Stimulated activated CD4-positive, alpha-beta T cell treated with anti-CD3 and anti-CD28 coated beads, Interleukin-2, amount 100 ng/mL, for 4 hours (primary cell): Measurements from ENCODE around the gene RNF19B.
"Not testable (repeated sequence)": the region's sequence is repeated elsewhere in the genome, so short reads cannot be mapped to it uniquely, and the experiment has no call there.

ENCODE experiments used
- DNase-seq: peaks from one replicate; pipeline ENCODE4 v3.0.0-alpha.2; 2020; ENCODE audit warnings: low read depth

Gene RNF19B

DNA sequence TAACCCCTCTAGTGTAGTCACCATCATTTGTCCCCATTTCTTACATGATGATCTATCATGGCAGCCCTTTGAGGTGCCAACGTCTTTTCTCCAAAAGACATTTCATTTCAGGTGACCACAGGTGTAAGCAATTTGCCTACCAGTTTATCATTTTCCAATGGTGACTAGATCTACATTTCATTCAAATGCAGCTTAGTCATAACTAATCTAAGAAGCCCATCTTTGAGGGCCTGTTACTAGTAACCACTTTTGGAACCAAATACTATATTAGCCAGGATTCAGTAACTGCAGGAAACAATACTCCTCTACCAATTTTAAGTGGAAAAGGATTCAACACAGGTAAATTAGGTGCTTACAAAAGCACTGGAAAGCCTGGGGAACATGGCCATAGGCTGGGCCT is 32.8 kb downstream of the RNF19B start:
- no peak for DNase-seq

DNA sequence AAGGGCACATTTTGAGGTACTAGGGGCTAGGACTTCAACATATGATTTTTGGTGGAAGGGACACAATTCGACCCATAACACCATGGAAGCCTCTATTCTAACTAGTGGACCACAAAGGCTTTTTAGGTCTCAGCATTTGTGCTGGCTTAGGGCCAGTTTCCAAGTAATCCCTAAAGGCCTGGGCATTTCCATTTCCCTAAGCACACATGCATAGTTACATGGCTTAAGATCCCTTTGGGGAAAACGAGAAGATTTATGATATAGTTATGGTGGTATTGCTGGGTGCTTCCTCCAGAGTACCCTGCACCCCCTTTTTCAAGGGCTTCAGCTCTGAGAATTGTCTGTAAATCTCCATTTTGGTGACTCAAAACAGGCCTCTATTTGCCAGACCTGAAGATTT is 35.2 kb downstream of the RNF19B start:
- no peak for DNase-seq

DNA sequence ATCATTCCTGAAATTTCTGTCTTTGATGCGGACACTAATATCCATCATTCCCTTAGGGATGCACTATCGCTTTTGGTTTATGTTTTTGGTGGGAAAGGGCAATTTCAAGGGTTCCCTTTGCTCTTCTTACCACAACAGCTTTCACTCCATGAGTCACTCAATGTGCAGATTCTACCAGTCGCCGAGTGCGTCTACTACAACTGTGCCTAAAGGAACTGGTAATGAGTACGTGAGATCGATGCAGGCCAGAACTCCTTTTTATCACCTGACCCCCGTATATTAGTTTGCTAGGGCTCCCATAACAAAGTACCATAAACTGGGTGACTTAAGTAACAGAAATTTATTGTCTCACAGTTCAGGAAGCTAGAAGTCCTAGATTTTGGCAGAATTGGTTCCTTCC is 35.9 kb downstream of the RNF19B start:
- no peak for DNase-seq

DNA sequence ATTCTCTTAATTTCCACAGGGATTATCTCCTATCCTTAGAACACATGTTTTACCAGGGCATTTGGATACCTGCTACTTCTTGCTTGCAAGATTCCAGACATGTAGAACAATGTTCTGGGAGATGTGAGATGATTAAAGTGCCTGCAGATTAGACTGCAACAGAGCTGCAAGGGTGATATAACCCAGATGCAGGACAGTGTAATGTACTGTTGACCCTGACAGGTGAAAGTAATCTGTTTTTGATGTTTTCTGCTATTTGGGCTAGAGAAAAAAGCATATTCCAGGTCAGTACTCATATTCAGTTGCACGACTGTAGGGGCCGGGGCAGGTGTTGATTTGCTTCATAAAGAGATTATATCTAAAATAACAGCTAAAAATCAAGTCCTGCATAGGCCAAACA is 36.3 kb downstream of the RNF19B start:
- no peak for DNase-seq

DNA sequence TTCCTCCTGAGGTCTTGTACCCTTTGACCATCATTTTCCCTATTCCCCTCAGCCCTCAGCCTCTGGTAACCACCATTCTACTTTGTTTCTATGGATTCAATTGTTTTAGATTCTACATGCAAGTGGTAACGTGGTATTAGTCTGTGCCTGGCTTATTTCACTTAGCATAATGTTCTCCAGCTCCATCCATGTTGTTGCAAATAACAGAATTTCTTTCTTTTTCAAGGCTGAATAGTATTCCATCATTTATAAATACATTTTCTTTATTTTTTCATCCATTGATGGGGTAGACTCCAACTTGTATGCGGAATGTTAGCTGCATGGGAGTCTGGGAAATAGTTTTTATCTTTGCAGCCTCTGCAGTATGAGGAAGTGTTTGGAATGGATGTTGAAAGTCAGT is 37.2 kb downstream of the RNF19B start:
- no peak for DNase-seq

DNA sequence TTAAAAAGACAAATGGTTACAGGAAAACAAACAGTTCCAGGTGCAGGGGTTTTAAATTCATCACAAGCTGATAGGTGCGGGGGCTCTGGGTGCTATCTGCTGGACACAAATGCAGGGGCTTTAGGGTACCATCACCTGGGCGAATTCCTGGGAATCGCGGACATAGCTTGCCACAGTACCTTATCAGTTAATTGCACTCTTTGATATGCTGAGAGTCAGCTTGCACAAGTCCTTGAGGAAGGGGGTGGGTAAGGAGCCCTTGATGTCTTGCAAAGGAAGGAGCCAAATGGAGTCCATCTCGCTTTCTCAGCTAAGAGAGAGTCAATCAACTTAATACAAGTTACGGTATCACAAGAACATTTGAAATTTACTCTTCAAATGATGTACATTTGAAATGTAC is 38.0 kb downstream of the RNF19B start:
- DNase-seq, result no peak

DNA sequence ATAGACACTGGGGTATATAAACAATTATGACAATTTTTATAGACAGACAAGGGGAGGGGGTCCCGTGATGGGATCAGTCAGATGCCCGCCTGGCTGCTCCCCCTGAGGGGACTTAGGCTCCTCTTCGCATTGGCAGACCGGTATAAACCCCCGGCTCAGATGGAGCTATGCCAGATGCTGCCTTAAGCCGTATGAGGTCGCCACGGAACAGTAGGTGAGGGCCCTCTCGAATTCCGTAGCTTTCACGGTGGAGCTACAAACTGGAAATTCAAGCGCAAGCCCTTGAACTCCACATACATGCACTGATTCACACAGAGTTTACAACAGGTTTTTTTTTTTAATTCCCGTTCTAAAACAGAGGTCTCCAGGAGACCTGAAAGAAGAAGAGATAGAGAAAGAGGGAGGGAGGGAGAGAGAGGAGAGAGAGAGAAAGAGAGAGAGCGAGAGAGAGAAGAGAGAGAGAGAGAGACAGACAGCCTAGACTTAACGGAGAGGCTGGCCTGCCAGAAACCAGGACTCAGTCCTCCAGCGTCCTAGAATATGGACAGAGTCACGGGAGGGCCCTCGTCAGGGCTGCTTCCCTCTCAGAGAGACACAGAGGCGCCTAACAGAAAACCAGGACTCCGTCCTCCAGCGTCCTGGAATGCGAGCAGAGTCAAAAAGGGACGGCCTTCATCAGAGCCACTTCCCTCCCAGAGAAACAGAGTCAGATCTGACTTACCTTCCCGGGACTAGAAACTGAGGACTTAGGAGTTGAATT is 39.0 kb downstream of the RNF19B start:
- DNase-seq, result no peak

DNA sequence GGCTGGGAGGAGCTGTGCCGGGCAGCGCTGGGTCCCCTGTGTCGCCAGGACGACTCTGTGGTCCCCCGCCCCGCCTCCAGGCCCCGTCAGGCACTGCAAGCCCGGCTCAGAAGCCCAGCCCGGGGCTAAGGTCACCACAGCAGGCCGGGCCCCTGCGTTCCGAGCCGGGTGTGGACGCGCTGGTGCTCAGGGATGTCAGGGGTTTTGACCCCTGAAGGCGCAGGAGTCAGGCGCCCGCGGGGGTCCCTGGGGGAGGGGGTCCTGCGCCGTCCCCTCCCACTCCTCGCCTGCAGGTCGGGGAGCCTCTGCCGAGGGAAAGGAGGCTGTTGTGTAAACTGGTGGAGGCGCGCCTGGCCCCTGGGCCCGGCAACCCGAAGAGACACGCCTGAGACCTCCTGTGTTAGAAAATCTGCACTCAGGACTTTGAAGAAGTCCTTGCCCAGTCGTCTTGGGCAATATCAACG is 39.7 kb downstream of the RNF19B start:
- DNase-seq, result no peak

DNA sequence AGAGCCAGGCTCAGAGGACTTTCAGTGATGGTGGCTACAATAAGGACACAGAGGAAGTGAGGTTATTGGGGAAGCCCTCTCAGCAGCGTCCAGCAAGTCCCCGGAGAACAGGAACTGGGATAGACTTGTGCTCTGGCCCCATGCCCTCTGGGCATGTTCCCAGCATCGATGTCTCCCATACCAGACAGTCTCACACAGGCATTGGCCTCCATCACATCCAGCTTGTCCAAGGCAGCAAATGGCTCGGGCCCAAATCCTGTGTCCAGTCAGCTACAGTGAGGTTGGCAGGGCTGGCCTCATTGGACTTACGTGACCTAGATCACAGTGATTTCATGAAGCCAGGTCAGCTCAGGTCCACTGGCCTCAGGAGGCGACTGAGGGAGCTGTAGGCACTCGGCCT is 43.8 kb downstream of the RNF19B start:
- no peak for DNase-seq

DNA sequence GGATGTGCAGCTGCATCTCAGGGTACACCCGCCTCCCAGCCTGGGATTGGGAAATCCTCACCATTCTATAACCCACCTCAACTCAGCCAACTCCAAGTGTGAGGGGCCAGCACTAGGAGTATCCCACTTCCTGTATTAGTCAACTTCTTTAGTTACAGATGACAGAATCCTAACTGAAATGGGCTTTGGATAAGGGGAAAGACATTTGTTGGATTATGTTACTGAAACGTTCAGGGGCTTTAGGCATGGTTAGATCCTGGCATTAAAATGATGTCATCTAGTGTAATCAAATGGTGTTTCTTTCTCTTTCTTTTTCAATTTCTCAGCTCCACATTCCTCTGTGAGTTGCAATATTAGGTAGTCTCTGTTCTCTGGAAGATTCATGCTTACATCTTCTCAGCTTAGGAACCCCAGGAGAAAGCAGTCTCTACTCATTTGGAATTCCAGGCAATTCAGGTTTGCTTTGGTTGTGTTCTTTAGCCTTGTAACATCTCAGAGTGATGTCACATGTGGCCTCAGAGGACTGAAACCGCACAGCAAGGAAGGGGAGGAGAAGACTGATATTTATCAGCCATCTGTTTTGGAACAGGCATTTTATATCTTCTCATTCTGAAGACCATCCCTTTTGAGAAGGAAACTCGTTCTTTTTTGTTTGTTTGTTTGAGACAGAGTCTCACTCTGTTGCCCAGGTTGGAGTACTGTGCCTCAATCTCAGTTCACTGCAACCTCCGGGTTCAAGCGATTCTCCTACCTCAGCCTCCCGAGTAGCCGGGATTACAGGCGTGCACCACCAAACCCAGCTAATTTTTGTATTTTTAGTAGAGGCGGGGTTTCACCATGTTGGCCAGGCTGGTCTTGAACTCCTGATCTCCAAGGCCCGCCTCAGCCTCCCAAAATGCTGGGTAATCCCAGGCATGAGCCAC is 44.5 kb downstream of the RNF19B start:
- DNase-seq, result no peak

DNA sequence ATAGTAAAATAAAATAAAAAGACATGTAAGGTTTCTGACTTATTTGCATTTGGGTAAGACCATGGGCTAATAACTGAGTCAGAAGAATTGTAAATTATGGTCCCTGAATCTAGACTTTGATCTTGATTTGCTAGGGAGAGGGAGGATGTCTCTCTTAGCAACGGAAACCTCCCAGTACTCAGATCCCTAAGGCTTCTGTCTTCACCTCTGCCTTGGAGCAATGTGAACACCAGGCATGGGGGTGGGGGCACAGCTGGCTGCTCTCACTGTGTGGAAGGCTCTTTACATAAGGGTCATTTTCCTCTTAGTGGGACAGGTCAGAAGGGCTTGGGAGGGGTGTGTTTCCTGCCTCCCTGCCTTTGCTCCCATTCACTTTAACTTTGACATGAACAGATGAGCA is 46.4 kb downstream of the RNF19B start:
- DNase-seq, result no peak

DNA sequence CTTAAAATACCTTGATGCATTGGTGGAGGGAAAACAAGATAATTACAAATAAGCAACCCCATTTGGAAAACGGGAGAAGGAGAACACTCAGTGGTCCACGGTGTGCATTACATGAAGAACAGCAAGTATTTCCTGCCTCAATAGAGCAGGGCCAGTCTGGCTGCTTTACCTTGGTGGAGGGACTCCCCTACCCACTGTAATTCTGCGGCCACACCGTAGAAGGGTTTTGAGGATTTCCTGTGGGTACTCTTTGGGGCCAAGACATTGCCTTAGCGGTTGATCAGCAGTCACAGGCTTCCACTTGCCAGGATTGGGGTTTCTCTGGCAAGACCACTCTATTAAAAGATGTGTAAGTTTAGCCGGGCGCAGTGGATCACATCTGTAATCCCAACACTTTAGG is 47.1 kb downstream of the RNF19B start:
- no peak for DNase-seq

DNA sequence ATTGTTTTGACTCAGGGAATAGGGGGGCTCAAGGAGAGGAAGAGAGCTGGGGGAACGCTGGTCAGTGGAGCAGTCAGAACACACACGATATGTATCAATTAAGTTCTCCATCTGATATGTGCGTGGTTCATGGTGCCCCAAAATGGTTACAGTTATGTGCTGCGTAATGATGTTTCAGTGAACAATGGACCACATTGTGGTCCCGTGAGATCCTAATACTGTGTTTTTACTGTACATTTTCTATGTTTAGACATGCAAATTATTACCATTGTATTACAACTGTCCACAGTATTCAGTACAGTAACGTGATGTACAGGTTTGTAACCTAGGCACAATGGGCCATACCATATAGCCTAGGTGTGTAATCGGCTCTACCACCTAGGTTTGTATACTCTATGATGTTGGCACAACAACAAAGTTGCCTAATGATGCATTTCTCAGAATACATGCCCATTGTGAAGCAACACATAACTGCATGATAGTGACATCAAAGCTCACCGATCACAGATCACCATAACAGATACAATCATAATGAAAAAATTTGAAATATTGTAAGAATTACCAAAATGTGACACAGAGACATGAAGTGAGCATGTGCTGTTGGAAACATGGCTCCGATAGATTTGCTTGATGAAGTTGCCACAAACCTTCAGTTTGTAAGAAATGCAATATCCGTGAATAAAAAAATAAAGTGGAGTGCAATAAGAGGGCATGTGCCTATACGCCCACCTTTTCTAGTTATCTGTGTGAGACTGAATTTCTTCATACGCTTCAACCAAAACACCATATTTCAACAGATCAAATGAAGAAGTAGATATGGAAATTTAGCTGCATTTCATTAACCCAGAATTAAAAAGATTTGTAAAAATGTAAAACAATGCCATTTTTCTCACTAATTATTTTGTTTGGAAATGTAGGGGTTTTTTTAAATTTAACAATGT is 48.6 kb downstream of the RNF19B start:
- no peak for DNase-seq

DNA sequence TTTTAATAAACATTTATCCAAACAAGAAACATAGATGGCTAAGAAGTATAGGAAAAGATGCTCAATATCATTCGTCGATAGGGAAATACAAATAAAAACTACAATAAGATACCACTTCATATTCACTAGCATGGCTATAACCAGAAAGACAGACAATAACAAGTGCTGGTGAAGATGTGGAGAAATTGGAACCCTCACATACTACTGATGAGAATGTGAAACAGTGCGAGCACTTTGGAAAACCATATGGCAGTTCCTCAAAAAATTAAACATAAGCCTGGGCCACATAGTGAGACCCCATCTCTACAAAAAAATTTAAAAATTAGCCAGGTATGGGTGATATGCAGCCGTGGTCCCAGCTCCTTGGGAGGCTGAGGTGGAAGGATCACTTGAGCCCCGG is 54.3 kb downstream of the RNF19B start:
- DNase-seq, result no peak

DNA sequence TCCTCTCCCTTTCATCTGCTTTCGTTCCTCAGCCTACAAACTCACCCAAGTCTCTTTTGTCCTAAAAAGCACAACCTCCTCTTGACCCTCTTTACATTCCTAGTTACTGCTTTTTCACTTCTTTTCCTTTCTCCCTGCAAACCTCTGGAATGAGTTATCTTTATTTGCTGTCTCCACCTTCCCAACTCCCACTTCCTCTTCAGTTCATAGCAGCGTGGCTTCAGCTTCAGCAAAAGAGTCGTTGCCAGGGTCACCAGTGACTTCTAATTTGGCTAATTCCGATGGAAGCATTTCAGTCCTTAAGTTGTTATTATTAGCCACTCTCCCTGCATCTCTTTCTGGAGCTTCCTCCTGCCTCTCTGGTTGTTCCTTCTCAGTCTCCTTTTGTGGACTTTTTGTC is 57.2 kb downstream of the RNF19B start:
- DNase-seq, result no peak

DNA sequence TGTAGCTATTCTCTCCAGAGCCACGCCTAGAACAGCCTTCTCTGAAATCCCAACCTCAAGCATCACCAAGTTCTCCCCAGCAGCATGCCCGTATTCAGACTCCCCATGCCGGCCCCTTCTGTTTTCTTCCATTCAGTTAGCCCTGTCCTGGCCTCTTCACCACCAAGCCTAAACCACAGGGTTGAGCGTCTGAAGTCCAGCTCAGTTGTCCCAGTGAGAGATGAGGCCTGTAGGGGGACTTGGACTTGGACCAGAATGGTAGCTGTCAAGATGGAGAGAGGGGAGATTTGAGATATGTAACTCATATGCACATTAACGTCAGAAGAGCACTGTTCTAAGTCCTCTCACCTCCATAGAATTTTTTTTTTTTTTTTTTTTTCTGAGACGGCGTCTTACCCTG is 58.0 kb downstream of the RNF19B start:
- no peak for DNase-seq

DNA sequence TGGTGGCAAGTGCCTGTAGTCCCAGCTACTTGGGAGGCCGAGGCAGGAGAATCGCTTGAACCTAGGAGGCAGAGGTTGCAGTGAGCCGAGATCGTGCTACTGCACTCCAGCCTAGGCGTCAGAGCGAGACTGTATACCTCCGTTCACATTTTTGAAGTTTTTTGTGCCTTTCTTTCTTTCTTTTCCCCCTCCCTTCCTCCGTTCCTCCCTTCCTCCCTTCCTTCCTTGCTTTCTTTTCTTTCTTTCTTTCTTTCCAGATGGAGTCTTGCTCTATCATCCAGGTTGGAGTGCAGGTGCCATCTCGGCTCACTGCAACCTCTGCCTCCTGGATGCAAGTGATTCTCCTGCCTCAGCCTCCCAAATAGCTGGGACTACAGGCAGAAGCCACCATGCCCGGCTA is 59.0 kb downstream of the RNF19B start:
- DNase-seq, result not testable (repeated sequence)

DNA sequence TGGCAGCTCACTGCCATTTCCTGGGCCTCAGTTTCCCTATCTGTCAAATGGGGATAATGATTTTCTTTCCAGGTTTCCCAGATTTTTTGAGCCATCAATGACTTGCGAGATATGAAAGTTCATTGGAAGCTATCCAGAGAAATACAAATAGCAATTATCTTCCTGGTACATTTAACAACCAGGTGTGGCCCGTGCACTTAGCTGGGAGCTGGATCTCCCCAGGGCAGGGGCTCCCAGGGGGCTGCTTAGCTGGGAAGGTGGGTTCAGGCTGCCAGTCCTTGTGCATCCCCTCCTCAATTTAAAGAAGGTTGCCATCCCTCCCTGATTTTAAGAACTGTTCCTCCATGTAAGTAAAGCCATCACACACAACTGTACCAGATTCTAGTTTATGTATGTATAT is 59.8 kb downstream of the RNF19B start:
- DNase-seq, result no peak

DNA sequence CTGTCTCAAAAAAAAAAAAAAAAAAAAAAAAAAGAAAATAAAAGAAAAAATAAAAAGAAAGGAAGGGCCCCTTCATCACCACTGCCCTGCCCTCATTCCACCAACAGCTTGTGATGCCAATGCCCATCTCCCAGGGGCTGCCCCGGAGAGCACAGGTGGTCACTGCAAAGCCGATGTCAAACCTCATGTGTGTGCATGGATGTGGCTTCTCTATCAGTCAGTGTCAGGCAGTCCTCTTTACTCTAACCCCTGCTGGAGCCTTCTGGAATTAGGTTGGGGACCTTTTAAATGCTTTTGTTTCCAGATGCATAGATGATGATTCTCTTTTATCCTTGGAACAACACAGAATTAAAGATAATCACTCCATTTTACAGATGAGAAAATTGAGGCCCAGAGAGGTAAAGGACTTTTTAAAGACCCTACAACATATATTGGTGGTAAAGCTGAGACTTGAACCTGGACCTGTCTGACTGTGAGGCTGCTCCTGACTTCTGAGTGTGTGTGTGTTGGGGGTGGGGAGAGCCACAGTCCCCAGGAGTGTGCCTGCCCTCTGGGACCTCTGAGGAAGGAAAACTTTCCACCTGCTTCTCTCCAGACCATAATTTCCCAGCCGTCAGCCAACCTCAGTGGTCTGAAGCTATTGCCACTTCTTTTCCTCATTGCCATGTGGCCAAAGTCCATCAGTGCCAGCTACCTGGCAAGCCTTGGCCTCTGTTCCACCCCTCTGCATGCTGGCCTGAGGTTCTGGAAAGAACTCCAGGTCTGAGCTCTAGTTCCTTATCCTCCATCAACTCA is 60.4 kb downstream of the RNF19B start:
- no peak for DNase-seq

DNA sequence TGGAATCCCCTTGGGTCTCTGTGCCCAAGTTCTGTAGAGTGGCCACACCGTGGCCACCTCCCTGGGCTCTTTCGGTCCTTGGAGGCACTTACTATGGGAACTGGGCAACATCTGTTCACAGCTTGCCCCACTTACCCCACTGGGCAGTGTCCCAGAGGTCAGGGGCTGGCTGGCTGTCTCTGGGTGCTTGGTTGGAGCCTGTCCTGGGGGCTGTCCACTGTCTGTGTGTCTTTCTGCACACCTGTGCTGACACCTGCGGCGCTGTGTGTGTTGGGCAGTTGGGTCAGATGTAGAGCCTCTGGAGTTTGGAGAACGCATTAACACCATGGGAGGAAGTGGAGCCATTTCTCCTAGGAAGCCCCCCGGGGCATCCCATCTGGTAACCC is 62.1 kb downstream of the RNF19B start:
- DNase-seq, result no peak

DNA sequence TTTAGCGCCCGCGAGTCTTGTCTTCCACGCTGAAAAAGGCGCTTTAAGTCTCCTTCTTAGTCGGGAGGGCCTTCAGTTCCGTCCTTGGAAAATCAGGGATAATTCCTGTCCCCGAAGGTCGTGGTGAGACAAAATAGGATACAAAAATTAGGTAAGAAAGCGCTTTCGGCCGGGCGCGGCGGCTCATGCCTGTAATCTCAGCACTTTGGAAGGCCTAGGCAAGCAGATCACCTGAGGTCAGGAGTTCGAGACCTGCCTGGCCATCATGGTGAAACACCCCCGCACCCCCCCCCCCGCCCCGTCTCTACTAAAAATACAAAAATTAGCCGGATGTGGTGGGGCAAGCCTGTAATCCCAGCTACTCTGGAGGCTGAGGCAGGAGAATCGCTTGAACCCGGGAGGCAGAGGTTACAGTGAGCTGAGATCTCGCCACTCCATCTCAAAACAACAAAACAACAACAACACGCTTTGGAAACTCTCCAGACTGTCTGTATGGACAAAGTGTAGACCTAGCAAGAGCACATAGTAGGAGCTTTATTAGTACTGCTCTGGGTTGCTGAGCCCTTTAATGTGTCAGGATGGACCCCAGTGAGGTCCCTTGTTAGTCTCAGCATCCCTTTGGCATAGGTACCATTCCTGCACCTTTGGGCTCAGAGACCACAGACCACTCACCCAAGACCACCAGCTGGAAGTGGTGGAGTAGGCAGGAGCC is 62.6 kb downstream of the RNF19B start:
- no peak for DNase-seq
